DND-41 (cell line): ENCODE measurements around the gene NPAP1.
A peak's percentile ranks its signal among the peaks of the same experiment; 100 is the strongest.
"Not testable (repeated sequence)": the region's sequence is repeated elsewhere in the genome, so short reads cannot be mapped to it uniquely, and the experiment has no call there.

ENCODE experiments used
- ATAC-seq: fragments of 200-7000 bp; cut with Tn5 transposase; 3 replicates; pipeline ENCODE4 v1.9.1; 2021; ENCODE audit warnings: low read depth; ENCODE audit not compliant: insufficient read depth
- DNase-seq: peaks from one replicate; pipeline ENCODE4 v3.0.0-alpha.2; 2020
- H2AFZ ChIP-seq: 2 replicates; pipeline ENCODE4 v1.6.0; 2012; ENCODE audit warnings: low read depth, low read length
- H3K27ac ChIP-seq: 2 replicates; pipeline ENCODE4 v1.5.1; 2012; ENCODE audit warnings: low read length, inconsistent platforms
- H3K27me3 ChIP-seq: fragments of 200-600 bp; sonication (generic); 2 replicates; pipeline ENCODE4 v1.6.0; 2012; ENCODE audit warnings: low read length, mild to moderate bottlenecking, inconsistent platforms; ENCODE audit not compliant: insufficient read depth, poor library complexity
- H3K36me3 ChIP-seq: 2 replicates; pipeline ENCODE4 v1.5.1; 2012; ENCODE audit warnings: low read length, inconsistent platforms; ENCODE audit not compliant: insufficient read depth
- H3K4me1 ChIP-seq: 2 replicates; pipeline ENCODE4 v1.5.1; 2012; ENCODE audit warnings: mild to moderate bottlenecking, low read length; ENCODE audit not compliant: insufficient read depth
- H3K4me2 ChIP-seq: 2 replicates; pipeline ENCODE4 v1.6.0; 2012; ENCODE audit warnings: mild to moderate bottlenecking, moderate library complexity, low read length, inconsistent platforms; ENCODE audit not compliant: insufficient read depth
- H3K4me3 ChIP-seq, 2 experiments: fragments of 200-600 bp in 1 of 2; shearing (Covaris generic) in 1 of 2; 2 replicates each; pipeline ENCODE4 v1.5.1; 2012 to 2016; ENCODE audit warnings: inconsistent platforms in 2 of 2, low read length in 2 of 2, mild to moderate bottlenecking in 2 of 2, low read depth in 1 of 2, moderate library complexity in 1 of 2
- H3K79me2 ChIP-seq: 2 replicates; pipeline ENCODE4 v1.6.0; 2012; ENCODE audit warnings: low read length, inconsistent platforms; ENCODE audit not compliant: insufficient read depth
- H3K9ac ChIP-seq: 2 replicates; pipeline ENCODE4 v1.6.0; 2012; ENCODE audit warnings: low read depth, mild to moderate bottlenecking, inconsistent platforms, low read length, moderate library complexity
- H3K9me3 ChIP-seq: 2 replicates; pipeline ENCODE4 v1.5.1; 2012; ENCODE audit warnings: low read length, moderate library complexity, mild to moderate bottlenecking, inconsistent platforms; ENCODE audit not compliant: insufficient read depth, severe bottlenecking
- H4K20me1 ChIP-seq: 2 replicates; pipeline ENCODE4 v1.6.0; 2012; ENCODE audit warnings: low read length; ENCODE audit not compliant: insufficient read depth
- CTCF ChIP-seq: IDR thresholded peaks from 2 replicates; pipeline ENCODE4 v1.5.1; 2012; ENCODE audit warnings: borderline replicate concordance, low read length, moderate library complexity, mild to moderate bottlenecking; ENCODE audit not compliant: poor library complexity, severe bottlenecking; ENCODE audit errors: extremely low read depth
- EZH2 ChIP-seq: IDR thresholded peaks from 3 replicates; pipeline ENCODE4 v1.6.1; 2012; ENCODE audit warnings: borderline replicate concordance, low read depth, mild to moderate bottlenecking, moderate library complexity, low read length, inconsistent platforms; ENCODE audit not compliant: severe bottlenecking

Gene NPAP1

GRCh38 chr15:24678485-24678884 lies 2.9 kb downstream of the NPAP1 start:
- ATAC-seq (0 out of 3 replicates have a peak, but pooled peaks have one; percentile 62), DNase-seq (peak; percentile 21)
- H3K27ac ChIP-seq = no peak overlapping the region
- H3K4me1 ChIP-seq = no peaks in the 10 kb centered on the region
- no peaks in the 10 kb centered on the region for H3K36me3 ChIP-seq
- no peak overlapping the region for H3K4me3 ChIP-seq
- no peaks in the 10 kb centered on the region for H3K27me3 ChIP-seq
- peak; percentile 40 for TF ChIP-seq CTCF
- no peak for TF ChIP-seq EZH2
- no peak overlapping the region for H3K4me2 ChIP-seq
- no peak overlapping the region for H3K9ac ChIP-seq
- H2AFZ ChIP-seq = no peak overlapping the region
- peaks cover 10% of the 10 kb centered on the region for H3K9me3 ChIP-seq
- no peaks in the 10 kb centered on the region for H3K79me2 ChIP-seq
- H4K20me1 ChIP-seq = no peaks in the 10 kb centered on the region

- H3K36me3 ChIP-seq = no peaks in the 10 kb centered on the region
- H3K4me2 ChIP-seq = no peak overlapping the region
- H3K9ac ChIP-seq = no peak overlapping the region
- H3K4me3 ChIP-seq = no peak overlapping the region
- no peaks in the 10 kb centered on the region for H4K20me1 ChIP-seq
- no peak overlapping the region for H3K27ac ChIP-seq
- no peaks in the 10 kb centered on the region for H3K4me1 ChIP-seq
- H3K79me2 ChIP-seq = no peaks in the 10 kb centered on the region
- no peak for DNase-seq
- peaks cover 3% of the 10 kb centered on the region for H3K9me3 ChIP-seq
- no peak for ATAC-seq
- no peak overlapping the region for H2AFZ ChIP-seq
- H3K27me3 ChIP-seq = no peaks in the 10 kb centered on the region
- no peak for TF ChIP-seq CTCF
- TF ChIP-seq EZH2 = no peak
These were observed 6.4 kb downstream of the NPAP1 start for GRCh38 chr15:24682002-24682401.

GRCh38 chr15:24682905-24683304 lies 7.3 kb downstream of the NPAP1 start:
- not testable (repeated sequence) for H3K4me3 ChIP-seq, H3K4me1 ChIP-seq, H3K79me2 ChIP-seq, ATAC-seq, H3K9me3 ChIP-seq, H3K27ac ChIP-seq, H3K27me3 ChIP-seq, H3K9ac ChIP-seq, H3K4me2 ChIP-seq, H3K36me3 ChIP-seq, H4K20me1 ChIP-seq, H2AFZ ChIP-seq, DNase-seq

- no peaks in the 10 kb centered on the region for H3K36me3 ChIP-seq
- H3K4me1 ChIP-seq = no peaks in the 10 kb centered on the region
- no peaks in the 10 kb centered on the region for H3K79me2 ChIP-seq
- no peak overlapping the region for H3K9ac ChIP-seq
- TF ChIP-seq CTCF = no peak
- TF ChIP-seq EZH2 = no peak
- no peaks in the 10 kb centered on the region for H4K20me1 ChIP-seq
- no peaks in the 10 kb centered on the region for H3K9me3 ChIP-seq
- no peak for ATAC-seq
- H3K4me3 ChIP-seq = no peak overlapping the region
- DNase-seq = no peak
- no peak overlapping the region for H2AFZ ChIP-seq
- H3K27me3 ChIP-seq = no peaks in the 10 kb centered on the region
- no peak overlapping the region for H3K4me2 ChIP-seq
- no peak overlapping the region for H3K27ac ChIP-seq
These were observed 8.2 kb downstream of the NPAP1 start for GRCh38 chr15:24683736-24684135.
